Activated naive CD8-positive, alpha-beta T cell treated with anti-CD3 and anti-CD28 coated beads, Interleukin-2, amount 50 U/mL, for 16 hours (primary cell): ENCODE results near the gene MEFV.
"Not testable (repeated sequence)": the region's sequence is repeated elsewhere in the genome, so short reads cannot be mapped to it uniquely, and the experiment has no call there.

ENCODE experiments used
- DNase-seq: peaks from one replicate; pipeline ENCODE4 v3.0.0-alpha.2; 2020; ENCODE audit warnings: low read depth, low spot score

Gene MEFV

DNA sequence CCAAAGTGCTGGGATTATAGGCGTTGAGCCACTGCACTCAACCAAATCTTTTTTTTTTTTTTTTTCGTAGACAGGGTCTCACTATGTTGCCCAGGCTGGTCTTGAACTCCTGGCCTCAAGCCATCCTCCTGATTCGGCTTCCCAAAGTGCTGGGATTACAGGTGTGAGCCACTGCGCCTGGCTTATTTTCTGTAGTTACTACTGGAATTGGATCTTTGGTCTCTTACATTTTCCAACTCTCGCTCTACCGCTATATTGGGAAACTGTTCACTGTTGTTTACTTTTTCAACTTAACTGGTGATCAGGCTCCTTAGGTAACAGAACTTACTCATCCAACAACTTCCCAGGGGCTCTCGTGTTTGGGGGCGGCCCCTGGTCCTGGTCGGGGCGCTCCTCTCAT, 35.6 kb downstream of the MEFV start:
- no peak for DNase-seq

DNA sequence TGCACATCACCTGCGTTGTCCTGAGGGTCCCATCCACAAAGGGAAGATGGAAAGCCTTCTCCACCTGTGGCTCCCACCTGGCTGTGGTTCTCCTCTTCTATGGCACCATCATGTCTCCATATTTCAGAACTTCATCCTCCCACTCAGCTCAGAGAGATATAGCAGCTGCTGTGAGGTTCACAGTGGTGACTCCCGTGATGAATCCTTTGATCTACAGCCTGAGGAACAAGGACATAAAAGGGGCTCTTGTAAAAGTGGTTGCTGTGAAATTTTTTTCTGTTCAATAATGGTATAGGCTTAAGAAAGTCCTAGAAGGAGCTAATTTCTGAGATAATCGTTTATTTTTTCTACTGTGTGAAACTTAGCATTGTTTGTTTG, 40.2 kb downstream of the MEFV start:
- DNase-seq = no peak

DNA sequence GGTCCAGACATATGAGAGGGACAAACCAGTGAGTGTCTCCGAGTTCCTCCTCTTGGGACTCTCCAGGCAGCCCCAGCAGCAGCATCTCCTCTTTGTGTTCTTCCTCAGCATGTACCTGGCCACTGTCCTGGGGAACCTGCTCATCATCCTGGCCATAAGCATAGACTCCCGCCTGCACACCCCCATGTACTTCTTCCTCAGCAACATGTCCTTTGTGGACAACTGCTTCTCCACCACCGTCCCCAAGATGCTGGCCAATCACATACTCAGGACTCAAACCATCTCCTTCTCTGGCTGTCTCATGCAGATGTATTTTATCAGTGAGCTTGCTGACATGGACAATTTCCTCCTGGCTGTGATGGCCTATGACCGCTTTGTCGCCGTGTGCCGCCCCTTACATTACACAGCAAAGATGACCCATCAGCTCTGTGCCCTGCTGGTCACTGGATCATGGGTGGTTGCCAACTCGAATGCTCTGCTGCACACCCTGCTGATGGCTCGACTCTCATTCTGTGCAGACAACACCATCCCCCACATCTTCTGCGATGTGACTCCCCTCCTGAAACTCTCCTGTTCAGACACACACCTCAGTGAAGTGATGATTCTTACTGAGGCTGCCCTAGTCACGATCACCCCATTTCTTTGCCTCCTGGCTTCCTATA, 40.7 kb downstream of the MEFV start:
- no peak for DNase-seq

GRCh38 chr16:3214904-3215600, 41.4 kb downstream of the MEFV start:
- no peak for DNase-seq

DNA sequence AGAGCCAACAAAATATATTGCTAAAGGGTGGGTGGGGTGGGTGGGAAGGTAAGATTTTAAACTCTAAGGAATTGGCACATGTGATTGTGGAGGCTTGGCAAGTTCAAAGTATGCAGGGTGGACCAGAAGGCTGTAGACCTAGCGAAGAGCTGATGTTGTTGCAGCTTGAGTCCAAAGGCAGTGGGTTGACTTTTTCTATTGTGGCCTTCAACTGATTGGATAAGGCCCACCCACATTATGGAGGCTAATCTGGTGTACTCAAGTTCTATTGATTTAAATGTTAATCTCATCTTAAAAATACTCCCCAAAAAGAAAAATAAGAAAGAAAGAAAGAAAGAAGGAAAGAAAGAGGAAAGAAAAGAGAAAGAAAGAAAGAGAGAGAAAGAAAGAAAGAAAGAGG, 43.9 kb downstream of the MEFV start:
- DNase-seq = no peak

- no peak for DNase-seq
These were observed 44.4 kb downstream of the MEFV start for GRCh38 chr16:3212006-3212405.

GRCh38 chr16:3207086-3207953, 49.1 kb downstream of the MEFV start:
- no peak for DNase-seq

- DNase-seq = not testable (repeated sequence)
These were observed 50.5 kb downstream of the MEFV start for GRCh38 chr16:3205939-3206338.

DNA sequence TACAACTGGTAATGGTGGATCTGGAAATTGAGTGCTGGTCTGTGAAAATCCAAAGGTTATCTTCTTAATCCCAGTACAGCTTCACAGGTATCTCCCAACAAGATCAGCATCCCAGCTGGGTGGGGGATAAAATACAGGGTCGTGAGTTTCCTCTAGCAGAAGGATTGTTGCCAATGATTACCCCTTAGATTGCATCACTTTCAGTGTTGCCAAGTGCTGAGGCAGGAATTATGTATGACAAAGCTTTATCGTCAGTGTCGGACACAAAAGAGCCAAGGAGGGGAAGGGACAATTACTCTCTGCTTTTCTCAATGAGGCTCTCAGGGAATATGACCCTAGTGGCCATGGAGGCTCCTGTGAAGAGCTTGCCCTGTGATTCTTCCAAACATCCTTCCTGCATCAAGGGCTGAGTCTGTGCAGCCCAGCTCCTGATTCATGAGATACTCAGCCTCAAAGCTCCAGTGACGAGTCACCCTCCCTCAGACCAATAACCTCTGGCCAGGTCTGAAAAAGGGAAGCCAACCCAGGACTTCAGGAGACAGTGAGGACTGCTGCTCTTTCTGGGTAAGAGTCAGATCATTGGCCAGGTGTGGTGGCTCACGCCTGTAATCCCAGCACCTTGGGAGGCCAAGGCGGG, 53.4 kb downstream of the MEFV start:
- DNase-seq = no peak

DNA sequence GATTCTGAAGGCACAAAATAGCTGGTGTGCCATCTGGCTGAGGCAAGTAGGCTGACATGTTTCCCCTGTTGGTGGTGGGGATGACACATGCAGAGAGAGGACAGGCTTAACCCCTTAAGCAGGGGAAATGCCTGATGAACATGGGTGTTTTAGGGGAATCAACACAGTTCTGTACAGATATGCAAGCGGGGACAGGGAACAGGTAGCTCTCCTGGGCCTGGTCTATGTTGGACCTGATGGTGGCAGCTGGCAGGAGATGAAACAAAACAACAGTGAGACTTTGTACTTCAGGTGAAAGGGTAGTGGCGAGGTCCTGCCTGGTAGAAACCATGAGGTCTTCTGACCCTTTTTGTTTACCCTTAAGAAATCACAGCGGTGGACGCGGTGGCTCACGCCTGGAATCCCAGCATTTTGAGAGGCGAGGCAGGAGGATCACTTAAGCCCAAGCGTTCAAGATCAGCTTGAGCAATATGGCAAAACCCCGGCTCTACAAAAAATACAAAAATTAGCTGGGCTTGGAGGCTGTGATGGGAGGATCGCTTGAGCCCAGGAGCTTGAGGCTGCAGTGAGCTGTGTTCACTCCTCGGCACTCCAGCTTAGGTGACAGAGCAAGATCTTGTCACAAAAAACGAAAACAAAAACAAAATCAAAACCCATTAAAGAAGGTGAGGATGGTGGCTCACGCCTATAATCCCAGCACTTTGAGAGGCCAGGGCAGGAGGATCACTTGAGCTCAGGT, 57.9 kb downstream of the MEFV start:
- DNase-seq = no peak

GRCh38 chr16:3197694-3198333, 58.6 kb downstream of the MEFV start:
- not testable (repeated sequence) for DNase-seq

GRCh38 chr16:3195975-3196374, 60.5 kb downstream of the MEFV start:
- DNase-seq = no peak

GRCh38 chr16:3194792-3195191, 61.6 kb downstream of the MEFV start:
- no peak for DNase-seq

- DNase-seq = no peak
These were observed 62.9 kb downstream of the MEFV start for GRCh38 chr16:3193221-3194212.

GRCh38 chr16:3192476-3193019, 63.9 kb downstream of the MEFV start:
- no peak for DNase-seq
